OCI-LY3 (cell line): ENCODE measurements around the gene ABHD5.

ENCODE experiments used
- H2AFZ ChIP-seq: fragments of 200-600, 300-600 bp; shearing (Covaris generic); 2 replicates; pipeline ENCODE4 v1.6.0; 2014; ENCODE audit warnings: antibody characterized with exemption, low read depth, low read length
- H3K27ac ChIP-seq: fragments of 200-600, 300-600 bp; sonication (generic); 2 replicates; pipeline ENCODE4 v1.5.1; 2014; ENCODE audit warnings: mild to moderate bottlenecking, low read length, moderate library complexity, mixed read lengths
- H3K27me3 ChIP-seq: fragments of 200-600, 300-600 bp; sonication (generic); 2 replicates; pipeline ENCODE4 v1.6.1; 2014; ENCODE audit warnings: low read depth, low read length, mixed read lengths
- H3K36me3 ChIP-seq: fragments of 200-600, 300-600 bp; sonication (generic); replicated peaks from 2 replicates; pipeline ENCODE3; 2014; ENCODE audit warnings: low read depth, low read length, mixed read lengths
- H3K4me1 ChIP-seq: fragments of 300-600, 200-600 bp; sonication (generic); 2 replicates; pipeline ENCODE4 v1.6.1; 2014; ENCODE audit warnings: low read length, mixed read lengths
- H3K4me2 ChIP-seq: fragments of 200-600, 300-600 bp; sonication (generic); 2 replicates; pipeline ENCODE4 v1.6.1; 2014; ENCODE audit warnings: low read length, mixed read lengths
- H3K4me3 ChIP-seq: fragments of 300-600, 200-600 bp; sonication (generic); 2 replicates; pipeline ENCODE4 v1.5.1; 2014; ENCODE audit warnings: antibody characterized with exemption, mild to moderate bottlenecking, low read length, moderate library complexity
- H3K79me2 ChIP-seq: fragments of 300-600, 200-600 bp; shearing (Covaris generic); 2 replicates; pipeline ENCODE4 v1.6.1; 2014; ENCODE audit warnings: mild to moderate bottlenecking, low read length, mixed read lengths
- H3K9ac ChIP-seq: fragments of 300-600, 200-600 bp; shearing (Covaris generic); 2 replicates; pipeline ENCODE4 v1.6.0; 2014; ENCODE audit warnings: mild to moderate bottlenecking, low read length, moderate library complexity
- H3K9me3 ChIP-seq: fragments of 200-600, 300-600 bp; shearing (Covaris generic); 2 replicates; pipeline ENCODE4 v1.6.1; 2014; ENCODE audit warnings: low read length, mixed read lengths; ENCODE audit not compliant: insufficient read depth
- H4K20me1 ChIP-seq: fragments of 200-600, 300-600 bp; sonication (generic); 2 replicates; pipeline ENCODE4 v1.6.1; 2016; ENCODE audit warnings: low read length, mixed read lengths; ENCODE audit not compliant: insufficient read depth
- EZH2phosphoT487 ChIP-seq: fragments of 200-600 bp; shearing (Covaris generic); IDR thresholded peaks from 2 replicates; pipeline ENCODE4 v1.6.1; 2018; ENCODE audit warnings: antibody characterized with exemption, mixed run types, low read depth
- TF ChIP-seq, protein P1 (sequence below): fragments of 200-600, 300-600 bp; sonication (generic); IDR thresholded peaks from 2 replicates; pipeline ENCODE4 v1.5.1; 2014; ENCODE audit warnings: antibody characterized with exemption, low read length, low read depth

ABHD5 gene

GRCh38 chr3:43696881-43697280, 6.1 kb downstream of the ABHD5 start:
- H2AFZ ChIP-seq: no peak overlapping the region
- no peaks in the 10 kb centered on the region for H3K9me3 ChIP-seq
- H3K4me2 ChIP-seq: no peak overlapping the region
- TF ChIP-seq EZH2phosphoT487: no peak
- TF ChIP-seq, protein P1, sequence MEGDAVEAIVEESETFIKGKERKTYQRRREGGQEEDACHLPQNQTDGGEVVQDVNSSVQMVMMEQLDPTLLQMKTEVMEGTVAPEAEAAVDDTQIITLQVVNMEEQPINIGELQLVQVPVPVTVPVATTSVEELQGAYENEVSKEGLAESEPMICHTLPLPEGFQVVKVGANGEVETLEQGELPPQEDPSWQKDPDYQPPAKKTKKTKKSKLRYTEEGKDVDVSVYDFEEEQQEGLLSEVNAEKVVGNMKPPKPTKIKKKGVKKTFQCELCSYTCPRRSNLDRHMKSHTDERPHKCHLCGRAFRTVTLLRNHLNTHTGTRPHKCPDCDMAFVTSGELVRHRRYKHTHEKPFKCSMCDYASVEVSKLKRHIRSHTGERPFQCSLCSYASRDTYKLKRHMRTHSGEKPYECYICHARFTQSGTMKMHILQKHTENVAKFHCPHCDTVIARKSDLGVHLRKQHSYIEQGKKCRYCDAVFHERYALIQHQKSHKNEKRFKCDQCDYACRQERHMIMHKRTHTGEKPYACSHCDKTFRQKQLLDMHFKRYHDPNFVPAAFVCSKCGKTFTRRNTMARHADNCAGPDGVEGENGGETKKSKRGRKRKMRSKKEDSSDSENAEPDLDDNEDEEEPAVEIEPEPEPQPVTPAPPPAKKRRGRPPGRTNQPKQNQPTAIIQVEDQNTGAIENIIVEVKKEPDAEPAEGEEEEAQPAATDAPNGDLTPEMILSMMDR: no peak
- no peaks in the 10 kb centered on the region for H4K20me1 ChIP-seq
- H3K36me3 ChIP-seq: no peaks in the 10 kb centered on the region
- H3K9ac ChIP-seq: no peak overlapping the region
- H3K4me3 ChIP-seq: no peak overlapping the region
- no peak overlapping the region for H3K27ac ChIP-seq
- H3K79me2 ChIP-seq: peaks cover 56% of the 10 kb centered on the region
- H3K4me1 ChIP-seq: peaks cover 13% of the 10 kb centered on the region
- no peaks in the 10 kb centered on the region for H3K27me3 ChIP-seq

DNA sequence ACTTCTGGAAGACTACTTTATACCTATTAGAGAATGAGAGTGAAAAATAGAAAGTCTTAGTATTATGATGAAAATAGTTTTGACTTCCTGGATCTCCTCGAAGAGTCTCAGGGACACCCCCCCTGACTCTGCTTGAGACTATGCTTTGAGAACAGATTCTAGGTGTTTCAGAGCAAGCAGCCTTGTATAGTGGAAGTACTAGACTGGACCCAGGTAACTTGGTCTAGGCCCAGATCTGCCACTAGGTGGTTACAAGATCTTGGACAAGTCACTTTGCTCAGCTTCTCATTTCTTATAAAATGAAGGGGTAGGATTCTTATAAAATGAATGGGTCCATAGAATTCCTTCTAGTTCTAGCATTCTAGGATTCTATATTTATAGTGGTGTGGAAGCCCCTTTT, 9.1 kb downstream of the ABHD5 start:
- Histone ChIP-seq H3K27me3 (no peaks in the 10 kb centered on the region), H3K27ac (no peak overlapping the region), H3K4me2 (no peak overlapping the region), H3K9me3 (no peaks in the 10 kb centered on the region), H2AFZ (no peak overlapping the region), H3K9ac (no peak overlapping the region), H4K20me1 (no peaks in the 10 kb centered on the region), H3K36me3 (peaks cover 10% of the 10 kb centered on the region), H3K4me3 (no peak overlapping the region), H3K4me1 (peaks cover 6% of the 10 kb centered on the region), H3K79me2 (peaks cover 27% of the 10 kb centered on the region)
- TF ChIP-seq, protein P1: peak; percentile 55
- TF ChIP-seq EZH2phosphoT487: no peak

GRCh38 chr3:43704697-43705096, 14.0 kb downstream of the ABHD5 start:
- no peaks in the 10 kb centered on the region for H3K79me2 ChIP-seq
- H3K4me3 ChIP-seq: no peak overlapping the region
- H3K4me1 ChIP-seq: peaks cover 5% of the 10 kb centered on the region
- H3K36me3 ChIP-seq: peaks cover 10% of the 10 kb centered on the region
- no peak overlapping the region for H3K9ac ChIP-seq
- no peaks in the 10 kb centered on the region for H4K20me1 ChIP-seq
- H3K27ac ChIP-seq: no peak overlapping the region
- no peak overlapping the region for H2AFZ ChIP-seq
- TF ChIP-seq EZH2phosphoT487: no peak
- TF ChIP-seq, protein P1: no peak
- H3K9me3 ChIP-seq: no peaks in the 10 kb centered on the region
- no peak overlapping the region for H3K4me2 ChIP-seq
- no peaks in the 10 kb centered on the region for H3K27me3 ChIP-seq

- Histone ChIP-seq H3K36me3 (peaks cover 10% of the 10 kb centered on the region), H3K9me3 (no peaks in the 10 kb centered on the region), H3K27me3 (no peaks in the 10 kb centered on the region), H3K9ac (no peak overlapping the region), H3K4me3 (no peak overlapping the region), H3K4me2 (no peak overlapping the region), H4K20me1 (no peaks in the 10 kb centered on the region), H3K79me2 (no peaks in the 10 kb centered on the region), H3K4me1 (no peaks in the 10 kb centered on the region), H3K27ac (no peak overlapping the region), H2AFZ (no peak overlapping the region)
- TF ChIP-seq, protein P1: no peak
- no peak for TF ChIP-seq EZH2phosphoT487
These were observed 15.6 kb downstream of the ABHD5 start for GRCh38 chr3:43706342-43706741.
